ENCODE results near the gene IQCM. TPM values are rescaled to one million over a fixed set of nuclear protein-coding genes. Genes with fewer than 3 reads are reported as not detected.

Gene IQCM
- total RNA-seq, 6 experiments from 2014 or later: not detected

GRCh38 chr4:149699642-149700041 is 116.0 kb downstream of the IQCM start:
- Histone ChIP-seq H3K36me3 (no peaks in the 10 kb centered on the region), H3K4me3 (no peak overlapping the region), H3K4me1 (no peaks in the 10 kb centered on the region), H3K9me3 (no peaks in the 10 kb centered on the region), H3K27ac (no peak overlapping the region), H3K27me3 (no peaks in the 10 kb centered on the region)
- ATAC-seq: no peak
- WGBS (ENCODE audit: insufficient coverage, low coverage, low lambda C conversion rate, missing lambda C conversion rate): 28% methylated on average over 2 of the region's 2 CpGs
- DNase-seq: no peak
- intact Hi-C loops (cut with DNase I): no loop called here
- no peak for TF ChIP-seq CTCF (IDR thresholded peaks at IDR 0.05)
- no peak for TF ChIP-seq POLR2A (IDR thresholded peaks at IDR 0.05)

GRCh38 chr4:149690726-149691125 is 124.9 kb downstream of the IQCM start:
- Histone ChIP-seq H3K27me3 (no peaks in the 10 kb centered on the region), H3K27ac (no peak overlapping the region), H3K9me3 (no peaks in the 10 kb centered on the region), H3K4me1 (no peaks in the 10 kb centered on the region), H3K4me3 (no peak overlapping the region), H3K36me3 (no peaks in the 10 kb centered on the region)
- peak in 1 of 4 donors; percentile 7 for TF ChIP-seq CTCF (IDR thresholded peaks at IDR 0.05)
- TF ChIP-seq POLR2A (IDR thresholded peaks at IDR 0.05): no peak
- no peak for ATAC-seq
- intact Hi-C loops (cut with DNase I): no loop called here
- WGBS (ENCODE audit: insufficient coverage, low coverage, low lambda C conversion rate, missing lambda C conversion rate): 58% methylated on average over 3 of the region's 3 CpGs
- no peak for DNase-seq

GRCh38 chr4:149684516-149684915 is 131.1 kb downstream of the IQCM start:
- no peaks in the 10 kb centered on the region for H3K9me3 ChIP-seq
- DNase-seq (no peak), ATAC-seq (no peak)
- intact Hi-C loops (cut with DNase I): no loop called here
- H3K4me3 ChIP-seq: no peak overlapping the region
- no peaks in the 10 kb centered on the region for H3K4me1 ChIP-seq
- H3K27me3 ChIP-seq: no peaks in the 10 kb centered on the region
- WGBS (ENCODE audit: insufficient coverage, low coverage, low lambda C conversion rate, missing lambda C conversion rate): 24% methylated on average over 2 of the region's 2 CpGs
- no peak overlapping the region for H3K27ac ChIP-seq
- no peak for TF ChIP-seq POLR2A (IDR thresholded peaks at IDR 0.05)
- TF ChIP-seq CTCF (IDR thresholded peaks at IDR 0.05): no peak
- no peaks in the 10 kb centered on the region for H3K36me3 ChIP-seq

GRCh38 chr4:149676076-149676475 is 139.6 kb downstream of the IQCM start:
- Histone ChIP-seq H3K36me3 (no peaks in the 10 kb centered on the region), H3K27me3 (no peaks in the 10 kb centered on the region), H3K27ac (no peak overlapping the region), H3K4me3 (no peak overlapping the region), H3K4me1 (no peaks in the 10 kb centered on the region), H3K9me3 (no peaks in the 10 kb centered on the region)
- TF ChIP-seq CTCF (IDR thresholded peaks at IDR 0.05) (no peak), POLR2A (IDR thresholded peaks at IDR 0.05) (no peak)
- no peak for DNase-seq
- 41% methylated on average over 3 of the region's 3 CpGs for WGBS (ENCODE audit: insufficient coverage, low coverage, low lambda C conversion rate, missing lambda C conversion rate)
- intact Hi-C loops (cut with DNase I): no loop called here
- no peak for ATAC-seq

- Histone ChIP-seq H3K4me3 (no peak overlapping the region), H3K4me1 (no peaks in the 10 kb centered on the region), H3K36me3 (no peaks in the 10 kb centered on the region), H3K27me3 (no peaks in the 10 kb centered on the region), H3K27ac (no peak overlapping the region), H3K9me3 (no peaks in the 10 kb centered on the region)
- intact Hi-C loops (cut with DNase I): no loop called here
- peak in 2 of 4 donors; percentile 12 to 36 for ATAC-seq
- DNase-seq: no peak
- TF ChIP-seq POLR2A (IDR thresholded peaks at IDR 0.05) (no peak), CTCF (IDR thresholded peaks at IDR 0.05) (no peak)
These were observed 169.9 kb downstream of the IQCM start for GRCh38 chr4:149645790-149646189.
